Right hindlimb (tissue), 1 donor: ENCODE data around the gene WNT10A.
"Not testable (repeated sequence)": the region's sequence is repeated elsewhere in the genome, so short reads cannot be mapped to it uniquely, and the experiment has no call there.

Experiments used
- DNase-seq: peaks from one replicate; pipeline ENCODE4 v3.0.0-alpha.2; 2018

Gene WNT10A

GRCh38 chr2:218880102-218880858, at the start of gene WNT10A:
Gene WNT10A (plus strand): TSS chr2:218880852. CDS start chr2:218880996, 144 bp downstream.
- DNase-seq = no peak

- DNase-seq = peak; percentile 52
These were observed 49.2 kb upstream of the WNT10A start, which contains the start of gene PRKAG3 for GRCh38 chr2:218831378-218831990. Gene PRKAG3 (minus strand): TSS chr2:218831803.

- no peak for DNase-seq
These were observed 48.6 kb upstream of the WNT10A start for GRCh38 chr2:218832081-218832480.

- peak; percentile 45 for DNase-seq
These were observed 48.1 kb upstream of the WNT10A start for GRCh38 chr2:218832520-218832919.

- DNase-seq = no peak
These were observed 47.5 kb upstream of the WNT10A start for GRCh38 chr2:218833023-218833609.

GRCh38 chr2:218834685-218835084, 46.0 kb upstream of the WNT10A start:
- no peak for DNase-seq

- no peak for DNase-seq
These were observed 43.2 kb upstream of the WNT10A start for GRCh38 chr2:218837495-218837894.

- DNase-seq = no peak
These were observed 41.2 kb upstream of the WNT10A start for GRCh38 chr2:218839430-218839829.

- DNase-seq = no peak
These were observed 40.8 kb upstream of the WNT10A start for GRCh38 chr2:218839888-218840287.

GRCh38 chr2:218844334-218844733, 36.3 kb upstream of the WNT10A start:
- DNase-seq = not testable (repeated sequence)

GRCh38 chr2:218846963-218847362, 33.7 kb upstream of the WNT10A start:
- not testable (repeated sequence) for DNase-seq

- DNase-seq = no peak
These were observed 30.9 kb upstream of the WNT10A start for GRCh38 chr2:218849721-218850120.

- DNase-seq = no peak
These were observed 29.9 kb upstream of the WNT10A start for GRCh38 chr2:218850796-218851195.

GRCh38 chr2:218851286-218851685, 29.4 kb upstream of the WNT10A start:
- no peak for DNase-seq

GRCh38 chr2:218852911-218853667, 27.6 kb upstream of the WNT10A start:
- no peak for DNase-seq

- DNase-seq = no peak
These were observed 26.9 kb upstream of the WNT10A start for GRCh38 chr2:218853766-218854165.

GRCh38 chr2:218854860-218855259, 25.8 kb upstream of the WNT10A start:
- DNase-seq = no peak

- no peak for DNase-seq
These were observed 25.1 kb upstream of the WNT10A start for GRCh38 chr2:218855305-218856166.

GRCh38 chr2:218856167-218856895, 24.3 kb upstream of the WNT10A start:
- no peak for DNase-seq

- DNase-seq = no peak
These were observed 23.8 kb upstream of the WNT10A start for GRCh38 chr2:218856896-218857243.

- no peak for DNase-seq
These were observed 23.1 kb upstream of the WNT10A start for GRCh38 chr2:218857371-218858137.
